Breast epithelium (tissue), 3 donors: ENCODE measurements around the gene HDLBP.

Experiments
- CTCF ChIP-seq, 3 donors: fragments of 450-650 bp; IDR thresholded peaks; one replicate each; pipeline ENCODE4 v1.5.1; 2016 to 2017; ENCODE audit warnings: antibody characterized with exemption in 3 of 3, mild to moderate bottlenecking in 3 of 3, moderate library complexity in 3 of 3
- POLR2A ChIP-seq: fragments of 450-650 bp; IDR thresholded peaks from one replicate; pipeline ENCODE4 v1.6.1; 2016; ENCODE audit warnings: antibody characterized with exemption, mild to moderate bottlenecking, moderate library complexity
- POLR2AphosphoS5 ChIP-seq, 3 donors: sonication (generic); formaldehyde crosslinking; IDR thresholded peaks; one replicate each; pipeline ENCODE4 v1.6.1; 2017; ENCODE audit warnings: antibody characterized with exemption in 3 of 3

DNA sequence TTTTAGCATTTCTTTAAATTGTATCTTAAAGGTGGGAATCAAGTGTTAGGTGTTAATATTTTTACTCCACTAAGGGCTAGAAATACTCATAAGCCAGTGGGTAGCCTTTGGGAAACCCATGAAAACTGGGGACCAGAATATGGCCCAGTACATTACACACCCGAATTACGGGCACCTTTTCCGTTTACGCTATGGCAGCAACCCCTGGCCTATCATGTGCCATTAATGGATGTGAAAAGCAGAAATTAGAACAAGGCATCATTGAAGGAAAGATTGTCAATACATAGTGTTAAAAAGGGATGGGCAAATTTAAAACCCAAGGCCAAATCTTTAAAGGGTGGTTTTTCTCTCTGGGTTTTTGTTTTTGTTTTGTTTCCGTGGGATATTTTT is 41.4 kb upstream of the HDLBP start:
- no peak for TF ChIP-seq CTCF (IDR thresholded peaks at IDR 0.05)
- TF ChIP-seq POLR2A: no peak
- no peak for TF ChIP-seq POLR2AphosphoS5 (IDR thresholded peaks at IDR 0.05)
